DMS53 (cell line): ENCODE data around the gene LYPLAL1.

Source experiments
- DNase-seq: peaks from one replicate; lab custom pipeline; 2025; lab: John Stamatoyannopoulos, UW

LYPLAL1 gene

GRCh38 chr1:219173758-219174459, at the start of gene LYPLAL1:
TSS of gene LYPLAL1 (plus strand) at chr1:219173878. CDS start at chr1:219173891, 13 bp downstream.
- DNase-seq, result peak; percentile 97

DNA sequence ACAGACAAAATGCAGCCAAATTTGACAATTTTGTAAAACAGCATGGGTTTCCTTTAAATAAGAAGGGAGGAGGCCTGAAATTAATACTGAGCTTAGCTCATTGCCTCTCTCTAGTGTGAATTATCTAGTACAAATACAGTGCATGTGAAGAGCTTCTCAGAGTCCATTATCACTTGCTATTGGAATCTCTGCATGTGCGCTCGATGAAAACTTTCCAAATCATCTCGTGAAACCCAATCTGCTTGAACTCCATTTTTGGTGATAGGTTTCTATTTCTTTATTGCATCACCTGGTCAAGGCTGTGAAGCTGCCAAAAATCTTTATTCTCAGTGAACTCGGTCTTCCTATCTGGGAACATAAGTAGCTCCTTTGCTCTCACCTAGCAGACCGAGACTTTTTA, 49.5 kb upstream of the LYPLAL1 start:
- no peak for DNase-seq

DNA sequence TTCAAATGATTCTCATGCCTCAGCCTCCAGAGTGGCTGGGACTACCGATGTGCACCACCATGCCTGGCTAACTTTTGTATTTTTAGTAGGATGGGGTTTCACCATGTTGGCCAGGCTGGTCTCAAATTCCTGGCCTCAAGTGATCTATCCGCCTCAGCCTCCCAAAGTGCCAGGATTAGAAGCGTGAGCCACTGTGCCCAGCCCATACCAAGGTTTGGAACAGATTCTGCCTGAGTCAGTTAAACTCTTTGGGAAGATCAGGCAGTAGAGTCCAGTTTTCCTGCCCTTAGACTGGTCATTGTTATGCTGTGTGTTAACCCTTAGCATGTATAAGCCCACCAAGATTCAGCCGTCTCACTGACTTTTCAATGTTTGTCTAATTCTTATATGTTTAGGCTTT, 48.3 kb upstream of the LYPLAL1 start:
- DNase-seq, result no peak

DNA sequence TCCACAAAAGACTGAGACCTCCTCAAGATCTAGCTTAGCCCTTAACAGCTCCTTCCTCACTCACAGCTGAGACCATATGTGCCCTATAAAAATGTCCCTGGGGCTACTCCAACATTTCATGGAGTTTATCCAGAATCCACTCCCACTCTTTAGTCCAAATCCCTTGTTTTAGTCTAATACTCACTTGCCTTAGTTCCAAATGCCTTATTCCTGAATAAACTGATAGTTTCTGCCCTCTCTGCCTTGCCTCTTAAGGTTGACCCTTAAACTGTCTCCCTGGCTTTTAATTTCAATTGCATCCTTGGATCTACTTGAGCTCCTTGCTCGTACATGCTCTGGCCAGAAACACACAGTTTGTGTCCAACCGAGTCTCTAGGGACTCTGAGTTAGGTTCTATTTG, 47.3 kb upstream of the LYPLAL1 start:
- no peak for DNase-seq

DNA sequence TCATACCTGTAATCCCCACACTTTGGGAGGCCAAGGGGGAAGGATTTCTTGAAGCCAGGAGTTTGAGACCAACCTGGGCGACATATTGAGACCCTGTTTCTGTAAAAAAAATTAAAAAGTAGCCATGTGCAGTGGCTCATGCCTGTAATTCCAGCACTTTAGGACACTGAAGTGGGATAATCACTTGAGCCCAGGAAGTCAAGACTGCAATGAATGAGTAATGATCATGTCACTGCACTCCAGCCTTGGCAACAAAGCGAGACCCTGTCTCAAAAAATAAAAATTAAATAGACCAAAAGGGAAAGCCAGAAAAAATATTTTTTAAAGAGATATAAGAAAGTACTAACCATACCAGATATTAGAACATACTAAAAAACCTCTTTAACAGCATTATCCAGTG, 44.7 kb upstream of the LYPLAL1 start:
- DNase-seq, result peak; percentile 12

GRCh38 chr1:219130366-219130935, 43.2 kb upstream of the LYPLAL1 start:
- peak; percentile 9 for DNase-seq

DNA sequence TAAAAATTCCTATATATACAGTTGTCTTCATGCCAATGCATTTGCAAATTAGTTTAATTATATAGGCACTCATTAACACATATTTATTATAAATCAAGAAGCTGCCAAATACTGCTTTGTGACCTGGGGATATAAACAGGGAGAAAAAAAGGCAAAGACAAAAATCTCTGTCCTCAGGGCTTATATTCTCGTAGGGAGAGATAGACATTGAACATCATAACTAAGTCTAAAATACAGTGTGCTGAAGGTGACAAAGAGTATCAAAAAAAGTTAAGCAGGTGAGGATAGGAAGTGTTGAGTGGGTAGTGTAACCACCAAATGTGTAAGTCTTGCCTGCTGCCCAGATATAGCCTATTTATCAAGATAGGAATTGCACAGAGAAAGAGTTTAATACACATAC, 40.7 kb upstream of the LYPLAL1 start:
- no peak for DNase-seq

DNA sequence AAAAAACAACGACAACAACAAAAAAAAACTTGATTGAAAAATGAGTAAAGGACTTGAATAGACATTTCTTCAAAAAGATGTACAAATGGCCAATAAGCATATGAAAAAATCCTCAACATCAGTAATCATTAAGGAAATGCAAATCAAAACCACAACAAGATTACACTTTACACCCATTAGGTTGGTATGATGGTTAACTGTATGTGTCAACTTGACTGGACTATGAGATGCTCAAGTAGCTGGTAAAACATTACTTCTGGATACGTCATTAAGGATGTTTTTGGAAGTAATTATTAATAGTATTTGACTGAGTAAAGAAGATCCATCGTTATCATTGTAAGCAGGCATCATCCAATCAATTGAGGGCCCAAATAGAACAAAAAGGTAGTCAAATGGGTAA, 34.9 kb upstream of the LYPLAL1 start:
- DNase-seq, result no peak

- no peak for DNase-seq
Observed at GRCh38 chr1:219140303-219140877, 33.3 kb upstream of the LYPLAL1 start.

- no peak for DNase-seq
Observed at GRCh38 chr1:219143735-219144134, 29.9 kb upstream of the LYPLAL1 start.

- no peak for DNase-seq
Observed at GRCh38 chr1:219144658-219145315, 28.9 kb upstream of the LYPLAL1 start.

GRCh38 chr1:219147571-219148019, 26.1 kb upstream of the LYPLAL1 start:
- no peak for DNase-seq

GRCh38 chr1:219149009-219149577, 24.6 kb upstream of the LYPLAL1 start:
- DNase-seq, result no peak

DNA sequence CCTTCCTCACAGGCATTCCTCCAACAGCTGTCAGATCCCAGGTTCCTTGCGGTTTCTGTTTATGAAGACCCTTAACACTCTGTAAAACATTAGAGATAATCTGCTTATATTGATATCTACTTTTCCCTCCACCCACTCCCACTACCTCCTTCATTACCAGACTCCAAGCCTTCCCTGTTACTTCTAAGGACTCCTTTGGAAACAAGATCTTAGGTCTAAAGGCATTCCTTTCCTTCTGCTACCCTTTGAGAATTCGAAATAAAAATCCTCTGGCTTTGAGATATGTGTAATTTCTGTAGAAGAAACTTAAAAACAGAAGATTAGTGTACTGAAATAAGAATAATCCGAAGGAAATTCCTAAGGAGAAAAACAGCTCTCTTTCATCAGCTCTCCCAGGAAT, 23.7 kb upstream of the LYPLAL1 start:
- DNase-seq, result no peak

GRCh38 chr1:219150913-219151312, 22.8 kb upstream of the LYPLAL1 start:
- DNase-seq, result no peak

GRCh38 chr1:219151467-219151866, 22.2 kb upstream of the LYPLAL1 start:
- DNase-seq, result peak; percentile 8

GRCh38 chr1:219152751-219153150, 20.9 kb upstream of the LYPLAL1 start:
- no peak for DNase-seq

- no peak for DNase-seq
Observed at GRCh38 chr1:219153723-219154122, 20.0 kb upstream of the LYPLAL1 start.

GRCh38 chr1:219155135-219155534, 18.5 kb upstream of the LYPLAL1 start:
- no peak for DNase-seq

DNA sequence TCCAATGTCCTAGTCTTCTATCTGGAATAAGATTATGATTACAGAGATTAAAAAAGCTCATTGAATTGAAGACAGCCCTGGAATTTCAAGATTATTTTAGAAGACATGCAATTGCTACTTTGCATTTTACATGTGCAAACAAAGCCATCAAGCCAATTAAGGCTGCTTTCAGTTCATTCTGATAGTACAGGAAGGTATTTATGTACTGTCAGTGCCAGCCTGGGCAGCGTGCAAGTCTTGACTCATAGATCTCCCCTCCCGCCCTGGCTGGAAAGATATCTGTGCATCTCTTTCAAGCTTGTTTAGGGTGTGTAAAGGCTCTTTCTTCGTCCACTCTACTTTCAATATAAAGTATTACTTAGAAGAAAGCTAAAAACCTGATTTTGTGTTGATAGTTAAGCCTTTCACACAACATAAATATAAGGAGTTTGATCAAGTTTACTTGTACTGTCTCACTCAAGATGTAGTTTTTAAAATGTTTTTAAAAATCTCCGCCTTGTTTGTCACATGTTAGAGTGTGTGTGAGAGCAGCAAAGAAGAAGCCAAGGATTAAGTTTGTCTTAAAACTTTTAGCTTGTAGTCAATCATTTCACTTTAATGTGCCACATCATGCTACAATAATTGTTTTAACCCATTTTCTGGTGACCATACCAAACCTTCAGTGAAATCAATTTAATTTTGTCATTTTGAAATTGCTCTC, 13.6 kb upstream of the LYPLAL1 start:
- no peak for DNase-seq

GRCh38 chr1:219160967-219161366, 12.7 kb upstream of the LYPLAL1 start:
- no peak for DNase-seq

GRCh38 chr1:219161371-219161770, 12.3 kb upstream of the LYPLAL1 start:
- DNase-seq, result no peak
